HG03135 (cell line): Measurements from ENCODE around the gene HLA-DPB1.

ENCODE experiments used
- ATAC-seq: cut with Tn5 transposase; IDR thresholded peaks from one replicate; pipeline ENCODE4 v1.9.1; 2021; ENCODE audit warnings: mild to moderate bottlenecking, moderate library complexity; ENCODE audit not compliant: unreplicated experiment

The HLA-DPB1 gene

GRCh38 chr6:33070909-33071308, 4.9 kb upstream of the HLA-DPB1 start:
- ATAC-seq: no peak

DNA sequence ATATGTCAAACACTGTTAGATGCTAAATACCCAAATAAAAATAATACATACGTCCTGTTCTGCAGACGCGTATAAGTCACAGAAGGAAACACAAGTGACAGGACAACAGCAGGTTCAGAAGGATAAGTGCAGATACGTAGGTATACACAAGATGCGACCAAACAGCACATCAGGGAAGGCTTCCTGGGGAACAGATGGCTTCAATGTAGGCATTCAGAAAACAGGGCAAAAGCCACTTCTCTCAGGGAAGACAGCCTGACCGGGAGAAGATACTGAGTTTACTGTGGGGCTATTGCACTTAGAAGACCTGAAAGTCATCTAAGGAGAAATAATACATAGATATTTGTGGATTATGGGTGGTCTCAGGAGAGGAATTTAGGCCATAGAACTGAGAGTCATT, 4.2 kb upstream of the HLA-DPB1 start:
- no peak for ATAC-seq

DNA sequence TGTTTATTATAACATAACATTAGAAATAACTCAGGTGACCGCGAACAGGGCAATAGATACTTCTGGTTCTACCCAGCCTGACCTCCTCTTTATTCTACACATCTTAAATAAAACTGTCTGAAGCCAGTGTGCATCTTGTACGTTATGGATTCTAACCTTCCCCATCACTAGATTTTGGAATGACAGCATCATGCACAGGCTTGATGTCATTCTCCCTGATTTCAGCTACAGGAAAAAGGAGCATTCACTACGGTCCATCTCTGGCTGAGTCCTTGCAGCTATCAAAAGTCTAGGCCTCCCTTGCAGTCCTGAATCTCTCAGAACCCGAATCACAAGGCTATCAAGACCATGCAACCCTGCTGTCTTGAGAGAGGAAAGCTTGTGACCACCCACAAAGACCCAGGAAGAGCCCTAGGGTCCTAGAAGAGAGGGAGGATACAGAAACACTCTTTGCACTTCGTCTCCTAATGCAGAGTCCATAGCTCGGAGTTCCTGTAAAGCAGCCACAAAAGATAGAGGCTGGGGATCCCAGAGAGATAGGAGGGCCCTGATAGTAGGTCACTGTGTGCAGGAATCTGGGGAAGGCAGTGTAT, 3.2 kb upstream of the HLA-DPB1 start:
- ATAC-seq: no peak

- ATAC-seq: peak; percentile 57
These were observed 2.3 kb upstream of the HLA-DPB1 start, which contains the start of gene HLA-DPA1 for GRCh38 chr6:33073431-33073871. HLA-DPA1 (minus strand) TSS chr6:33073649.

- peak; percentile 11 for ATAC-seq
These were observed 602 bp upstream of the HLA-DPB1 start for GRCh38 chr6:33075208-33075567.

- ATAC-seq: peak; percentile 1
These were observed 680 bp downstream of the HLA-DPB1 start for GRCh38 chr6:33076406-33076934.

DNA sequence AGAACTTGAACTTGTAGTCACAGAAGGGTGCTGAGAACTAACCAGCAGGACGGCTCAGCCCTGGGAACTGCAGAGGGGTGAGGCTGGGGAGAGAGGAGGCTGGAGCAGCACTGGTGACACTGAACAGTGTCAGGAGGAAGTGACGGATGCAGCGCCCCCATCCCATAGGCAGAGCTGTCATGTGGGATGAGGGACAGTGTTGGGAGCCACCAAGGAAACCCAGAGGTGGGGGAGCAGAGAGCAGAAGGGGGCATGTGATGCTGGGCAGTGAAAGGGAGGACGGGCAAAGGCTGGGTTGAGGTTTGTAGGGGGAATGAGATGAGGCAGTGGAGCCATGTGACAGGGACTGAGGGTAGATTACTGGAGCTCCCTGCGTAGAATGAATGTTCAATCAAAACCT, 2.1 kb downstream of the HLA-DPB1 start:
- no peak for ATAC-seq

DNA sequence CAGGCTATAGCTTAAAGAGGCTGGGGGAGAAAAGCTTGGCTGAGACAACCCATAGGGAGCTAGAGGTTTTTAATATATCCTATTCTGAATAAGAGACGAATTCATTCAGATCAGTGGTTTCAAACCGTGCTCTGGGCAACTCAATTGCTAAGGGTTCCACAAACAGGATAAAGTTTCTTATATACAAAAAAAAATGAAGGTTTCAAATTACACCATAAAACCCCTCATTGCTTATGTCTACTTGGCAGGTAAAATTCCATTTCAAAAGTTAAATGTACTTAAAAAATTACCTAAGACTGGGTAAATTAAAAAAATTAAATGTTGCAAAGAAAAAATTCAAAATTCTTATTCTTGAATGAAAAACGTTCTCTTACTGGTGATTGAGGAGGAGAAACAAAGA, 2.7 kb downstream of the HLA-DPB1 start:
- no peak for ATAC-seq

DNA sequence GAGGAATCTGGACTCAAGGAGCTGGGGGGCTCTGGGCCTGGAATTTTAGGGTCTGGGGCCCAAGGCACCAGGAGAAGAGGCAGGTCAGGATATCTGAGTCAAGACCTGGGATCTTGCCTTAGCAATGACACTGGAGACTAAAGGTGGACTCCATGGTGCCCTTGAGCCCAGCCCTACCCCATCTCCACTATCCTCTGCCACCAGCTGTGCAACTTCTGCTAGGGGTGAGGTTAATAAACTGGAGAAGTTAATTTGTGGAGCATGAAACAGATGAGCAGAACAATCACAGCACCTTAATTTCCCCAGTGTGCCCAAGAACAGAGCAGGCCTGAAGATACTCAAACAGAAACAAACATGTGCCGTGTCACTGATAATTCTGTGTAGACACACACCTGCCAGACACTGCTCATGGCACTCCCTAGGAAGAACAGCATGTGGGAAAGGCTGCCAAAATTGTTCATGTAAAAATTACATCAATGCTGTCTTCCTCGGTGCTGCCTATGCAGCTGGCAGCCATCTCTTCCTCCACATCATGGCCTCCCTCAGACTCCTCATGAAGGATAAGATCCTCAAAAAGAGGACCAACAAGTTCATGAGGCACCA, 3.2 kb downstream of the HLA-DPB1 start:
- ATAC-seq: no peak

DNA sequence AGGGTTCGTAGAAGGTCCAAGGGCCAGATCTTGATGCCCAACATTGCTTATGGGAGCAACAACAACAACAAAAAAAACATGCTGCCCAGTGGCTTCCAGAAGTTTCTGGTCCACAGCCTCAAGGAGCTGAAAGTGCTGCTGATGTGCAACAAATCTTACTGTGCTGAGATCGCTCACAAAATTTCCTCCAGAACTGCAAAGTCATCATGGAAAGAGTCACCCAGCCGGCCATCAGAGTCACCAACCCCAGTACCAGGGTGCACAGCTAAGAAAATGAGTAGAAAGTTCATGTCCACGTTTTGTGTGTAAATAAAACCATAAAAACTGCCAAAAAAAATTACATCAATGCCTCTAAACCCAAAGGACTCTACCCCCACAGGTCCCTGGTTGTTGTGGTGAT, 3.8 kb downstream of the HLA-DPB1 start:
- no peak for ATAC-seq

- no peak for ATAC-seq
These were observed 4.6 kb downstream of the HLA-DPB1 start for GRCh38 chr6:33080127-33081089.

- no peak for ATAC-seq
These were observed 5.5 kb downstream of the HLA-DPB1 start for GRCh38 chr6:33081098-33081824.

- no peak for ATAC-seq
These were observed 6.9 kb downstream of the HLA-DPB1 start for GRCh38 chr6:33082702-33083101.

GRCh38 chr6:33085627-33086026, 9.8 kb downstream of the HLA-DPB1 start:
- no peak for ATAC-seq

GRCh38 chr6:33088258-33088930, 12.6 kb downstream of the HLA-DPB1 start:
- no peak for ATAC-seq

DNA sequence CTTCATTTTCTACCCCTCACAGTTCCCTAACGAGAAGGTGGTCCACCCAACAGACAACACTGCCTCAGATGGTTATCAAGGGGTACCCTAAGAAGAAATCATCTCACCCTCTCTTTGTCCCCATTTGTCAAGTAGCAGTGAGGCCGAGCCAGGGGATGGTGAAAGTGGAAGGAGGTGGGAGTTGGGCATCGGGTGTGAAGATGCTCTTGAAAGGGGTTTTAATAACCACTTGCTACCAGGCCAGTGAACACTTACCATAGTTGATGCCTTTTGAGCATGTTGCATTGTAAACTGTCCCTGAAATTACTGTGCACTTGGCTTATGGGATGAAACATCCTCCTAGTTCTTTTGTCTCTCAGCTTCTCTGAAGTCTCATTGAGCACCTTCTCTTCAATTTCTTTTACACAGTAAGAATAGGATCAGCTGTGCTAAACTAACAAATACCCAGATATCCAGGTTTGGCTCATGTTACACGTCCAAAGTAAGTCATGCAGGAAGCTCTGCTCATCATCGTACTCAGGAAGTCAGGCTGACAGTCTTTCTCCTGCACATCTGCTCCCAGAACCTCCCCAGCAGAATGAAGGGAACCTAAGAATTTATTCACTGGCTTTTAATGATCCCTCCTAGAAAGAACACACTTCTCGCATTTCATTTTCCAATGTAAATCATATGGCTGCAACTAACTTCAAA, 13.3 kb downstream of the HLA-DPB1 start:
- no peak for ATAC-seq

GRCh38 chr6:33091957-33092356, 16.2 kb downstream of the HLA-DPB1 start:
- no peak for ATAC-seq

DNA sequence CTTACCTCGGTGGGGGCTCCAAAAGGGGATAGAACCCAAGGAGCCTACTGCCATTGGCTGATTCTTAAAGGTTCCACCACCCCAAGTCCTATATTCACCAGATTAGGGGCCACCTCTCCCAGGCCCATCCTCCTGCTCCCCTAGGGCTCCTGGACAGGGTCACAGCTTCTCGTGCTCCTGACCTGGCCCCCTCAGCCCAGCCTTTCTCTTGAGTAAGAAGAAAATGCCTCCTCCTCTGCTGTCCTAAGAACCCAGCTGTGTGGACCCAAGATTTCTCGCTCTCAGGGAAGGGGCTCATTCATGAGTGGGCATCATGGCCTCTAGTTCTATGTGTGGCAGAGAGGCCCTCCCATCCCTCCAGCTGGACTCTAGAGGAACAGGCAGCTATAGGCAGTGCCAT, 16.6 kb downstream of the HLA-DPB1 start:
- ATAC-seq: no peak

DNA sequence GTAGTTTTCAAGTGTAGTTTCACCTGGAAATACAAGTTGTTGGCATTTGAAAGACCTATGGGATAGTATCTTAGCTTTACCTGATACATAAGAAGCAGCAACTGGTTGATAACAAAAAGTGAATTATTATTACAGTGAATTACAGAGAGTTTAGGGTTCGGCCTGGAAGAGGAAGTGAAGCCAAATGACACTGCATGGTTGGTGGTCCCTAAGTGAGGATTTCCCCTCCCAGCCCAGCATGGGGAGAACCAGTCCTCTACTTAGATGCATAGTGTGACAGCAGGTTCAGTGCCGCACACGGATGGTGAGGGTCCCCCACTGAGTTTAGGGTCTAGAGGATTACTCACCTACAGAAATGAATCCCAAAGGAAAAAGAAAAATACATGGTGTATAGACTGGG, 18.1 kb downstream of the HLA-DPB1 start:
- no peak for ATAC-seq

GRCh38 chr6:33095681-33096080, 19.9 kb downstream of the HLA-DPB1 start:
- no peak for ATAC-seq
